RWPE1 (cell line): Measurements from ENCODE around the gene RNF145.

Experiments
- CTCF ChIA-PET: fragments of 350-600 bp; sonication (Branson Sonifier 250); formaldehyde crosslinking; extraction: SDS; loops from one replicate; lab custom pipeline; 2021; lab: Yijun Ruan, JAX
- POLR2A ChIA-PET: fragments of 400-600 bp; formaldehyde crosslinking; extraction: SDS; loops from one replicate; lab custom pipeline; 2020; ENCODE audit warnings: antibody characterized with exemption; ENCODE audit not compliant: low non-redundant PET; lab: Yijun Ruan, JAX
- DNase-seq: peaks from one replicate; pipeline ENCODE4 v3.0.0; 2012; ENCODE audit warnings: low spot score
- H3K27ac ChIP-seq: fragments of 450-650 bp; 2 replicates; pipeline ENCODE4 v1.5.1; 2017
- TF ChIP-seq, protein P1 (sequence below): fragments of 450-650 bp; conservative IDR thresholded peaks from 2 replicates; pipeline ENCODE4 v1.5.1; 2017; ENCODE audit warnings: low read depth, mild to moderate bottlenecking

RNF145 gene

DNA sequence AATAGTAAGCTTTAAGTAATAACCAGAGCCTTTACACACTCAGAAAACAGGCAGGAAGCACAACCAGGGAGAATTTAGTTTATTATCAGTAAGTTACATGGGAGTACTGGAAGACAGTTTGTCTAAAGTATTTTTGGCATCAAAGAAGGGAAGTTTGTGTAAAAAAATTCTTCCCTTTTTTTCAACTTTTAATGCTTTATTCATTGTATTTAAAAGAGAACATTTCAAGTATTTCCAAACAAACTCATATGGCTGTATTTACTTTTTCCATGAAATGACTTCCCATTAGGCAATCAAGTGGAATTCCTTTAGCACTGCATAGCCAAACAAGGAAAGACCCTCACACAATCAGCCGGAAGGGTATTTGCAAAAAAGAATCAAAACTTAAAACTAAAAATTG, 26.7 kb downstream of the RNF145 start:
- POLR2A ChIA-PET: no interaction called here
- H3K27ac ChIP-seq: no peak overlapping the region
- TF ChIP-seq, protein P1, sequence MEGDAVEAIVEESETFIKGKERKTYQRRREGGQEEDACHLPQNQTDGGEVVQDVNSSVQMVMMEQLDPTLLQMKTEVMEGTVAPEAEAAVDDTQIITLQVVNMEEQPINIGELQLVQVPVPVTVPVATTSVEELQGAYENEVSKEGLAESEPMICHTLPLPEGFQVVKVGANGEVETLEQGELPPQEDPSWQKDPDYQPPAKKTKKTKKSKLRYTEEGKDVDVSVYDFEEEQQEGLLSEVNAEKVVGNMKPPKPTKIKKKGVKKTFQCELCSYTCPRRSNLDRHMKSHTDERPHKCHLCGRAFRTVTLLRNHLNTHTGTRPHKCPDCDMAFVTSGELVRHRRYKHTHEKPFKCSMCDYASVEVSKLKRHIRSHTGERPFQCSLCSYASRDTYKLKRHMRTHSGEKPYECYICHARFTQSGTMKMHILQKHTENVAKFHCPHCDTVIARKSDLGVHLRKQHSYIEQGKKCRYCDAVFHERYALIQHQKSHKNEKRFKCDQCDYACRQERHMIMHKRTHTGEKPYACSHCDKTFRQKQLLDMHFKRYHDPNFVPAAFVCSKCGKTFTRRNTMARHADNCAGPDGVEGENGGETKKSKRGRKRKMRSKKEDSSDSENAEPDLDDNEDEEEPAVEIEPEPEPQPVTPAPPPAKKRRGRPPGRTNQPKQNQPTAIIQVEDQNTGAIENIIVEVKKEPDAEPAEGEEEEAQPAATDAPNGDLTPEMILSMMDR: no peak
- CTCF ChIA-PET: interaction anchor here (0.6 kb wide), 1 partner anchor 48 kb away, joined by 6 read pairs; no protein-coding TSS in a partner anchor
- no peak for DNase-seq

DNA sequence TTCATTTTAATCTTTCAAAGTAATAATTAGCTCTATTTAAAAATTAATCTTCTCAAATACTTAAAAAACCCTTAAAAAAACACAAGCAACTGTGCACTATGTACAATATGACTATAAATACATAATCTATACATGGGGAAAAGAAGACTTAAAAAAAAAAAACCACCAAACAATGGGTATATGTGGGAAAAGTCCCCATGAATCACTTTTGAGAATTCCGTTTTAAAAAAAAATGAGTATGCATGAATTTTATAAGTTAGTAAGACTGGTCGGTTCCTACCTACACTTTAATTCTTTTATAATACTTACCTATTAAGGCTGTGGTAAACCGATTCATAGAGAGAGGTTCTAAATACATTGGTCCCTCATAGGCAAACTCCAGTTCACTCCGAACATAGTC, 27.7 kb downstream of the RNF145 start:
- H3K27ac ChIP-seq: no peak overlapping the region

GRCh38 chr5:159181152-159181551, 28.2 kb downstream of the RNF145 start:
- POLR2A ChIA-PET: no interaction called here
- no peak for DNase-seq
- no peak overlapping the region for H3K27ac ChIP-seq
- CTCF ChIA-PET: interaction anchor here (0.7 kb wide), 2 partner anchors 375 to 735 kb away, joined by 3 to 6 read pairs; no protein-coding TSS in a partner anchor
- TF ChIP-seq, protein P1: no peak

More for the DNA sequence above, 27.7 kb downstream of the RNF145 start:
- no peak for DNase-seq
- ChIA-PET POLR2A (no interaction called here), CTCF (no interaction called here)
- TF ChIP-seq, protein P1: no peak

- ChIA-PET CTCF (interaction anchor here (0.5 kb wide), 1 partner anchor 11 kb away, joined by 4 read pairs; no protein-coding TSS in a partner anchor), POLR2A (no interaction called here)
- TF ChIP-seq, protein P1: no peak
- DNase-seq: no peak
- no peak overlapping the region for H3K27ac ChIP-seq
Measured at GRCh38 chr5:159179529-159180305, 29.6 kb downstream of the RNF145 start.

GRCh38 chr5:159178978-159179377, 30.4 kb downstream of the RNF145 start:
- CTCF ChIA-PET: interaction anchor here (0.5 to 0.6 kb wide), 2 partner anchors 12 to 1287 kb away, joined by 4 read pairs; no protein-coding TSS in a partner anchor
- no peak overlapping the region for H3K27ac ChIP-seq
- peak; percentile 92 for DNase-seq
- POLR2A ChIA-PET: no interaction called here
- TF ChIP-seq, protein P1: no peak

GRCh38 chr5:159175547-159175946, 33.8 kb downstream of the RNF145 start:
- ChIA-PET CTCF (no interaction called here), POLR2A (no interaction called here)
- H3K27ac ChIP-seq: no peak overlapping the region
- TF ChIP-seq, protein P1: no peak
- no peak for DNase-seq
